ENCODE results near the gene ZNF175.

GRCh38 chr19:51550848-51551672 is 20.0 kb upstream of the ZNF175 start:
- TF ChIP-seq CTCF (IDR thresholded peaks at IDR 0.05; ENCODE audit: insufficient read depth, low read length) (no peak), GABPA (IDR thresholded peaks at IDR 0.05; ENCODE audit: low read depth) (no peak)
